KBM-7 (cell line): ENCODE data around the gene EXOC6.

Source experiments
- DNase-seq: peaks from one replicate; pipeline ENCODE4 v3.0.0-alpha.2; 2015
- in situ Hi-C: fragments of 300-500 bp; cut with MboI; formaldehyde crosslinking; loops from 2 replicates; pipeline ENCODE4 v1.14.3; 2020; ENCODE audit warnings: low sequenced_read_pairs, low pct_unique_long_range_greater_than_20kb, mixed read lengths

EXOC6 gene

DNA sequence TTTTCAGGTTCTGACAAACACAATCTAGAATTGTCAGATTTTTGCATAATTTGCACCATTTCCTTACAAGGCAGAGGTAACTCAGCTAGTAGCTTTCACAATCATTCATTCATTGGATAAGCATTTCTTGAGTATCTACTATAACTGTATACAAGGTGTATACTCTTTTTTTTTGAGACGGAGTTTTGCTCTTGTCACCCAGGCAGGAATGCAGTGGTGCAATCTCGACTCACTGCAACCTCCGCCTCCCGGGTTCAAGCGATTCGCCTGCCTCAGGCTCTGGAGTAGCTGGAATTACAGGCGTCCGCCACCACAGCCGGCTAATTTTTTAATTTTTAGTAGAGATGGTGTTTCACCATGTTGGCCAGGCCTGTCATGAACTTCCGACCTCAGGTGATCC, 16.2 kb upstream of the EXOC6 start:
- in situ Hi-C loops, result no loop called here

DNA sequence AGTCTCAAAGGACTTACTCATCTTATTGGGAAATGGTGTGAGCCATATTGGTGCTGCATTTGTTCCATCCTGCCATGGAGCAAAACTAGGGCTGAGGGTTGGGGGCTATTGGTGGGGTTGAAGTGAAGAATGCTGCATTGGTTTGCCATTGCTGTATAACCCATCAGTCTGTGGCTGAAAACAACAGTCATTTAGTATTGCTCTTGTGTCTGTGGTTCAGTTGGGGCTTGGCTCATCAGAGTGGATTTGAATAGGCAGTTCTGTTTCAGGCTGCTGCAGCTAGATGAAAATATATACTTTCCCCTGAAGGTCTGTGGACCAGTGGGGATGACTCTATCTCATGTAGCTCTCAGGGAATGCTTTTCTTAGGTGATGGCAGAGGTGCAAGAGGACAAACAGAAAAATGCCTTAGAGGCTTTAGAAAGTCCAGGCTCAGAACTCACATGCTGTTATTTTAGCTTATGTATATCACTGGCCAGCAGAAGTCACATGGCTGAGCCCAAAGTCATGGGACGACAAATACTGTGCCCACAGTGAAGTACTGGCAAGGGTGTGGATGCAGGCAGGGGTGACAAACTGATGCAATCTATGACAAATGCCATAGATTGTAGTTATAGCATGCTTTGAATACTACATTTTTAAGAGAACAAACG, 15.2 kb upstream of the EXOC6 start:
- DNase-seq, result no peak
- in situ Hi-C loops, result no loop called here

More for the DNA sequence above, 16.2 kb upstream of the EXOC6 start:
- no peak for DNase-seq

DNA sequence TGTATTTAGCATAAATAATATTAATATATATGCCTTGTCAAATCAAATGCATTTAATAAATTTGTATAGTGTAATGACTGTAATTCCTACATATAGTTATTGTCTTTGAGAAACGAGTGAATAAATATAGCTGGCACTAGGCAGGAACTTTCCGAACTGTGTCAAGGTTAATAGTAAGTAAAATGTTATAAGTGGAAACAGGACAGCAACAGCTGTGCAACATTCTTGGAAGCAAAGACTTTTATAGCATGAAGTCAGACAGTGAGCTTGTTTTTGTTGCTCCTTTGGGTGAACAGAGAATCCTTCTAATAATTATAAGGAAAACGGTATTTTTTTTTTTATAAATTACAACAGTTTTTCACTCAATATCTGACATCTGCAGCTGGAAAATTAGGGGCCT, 14.0 kb upstream of the EXOC6 start:
- in situ Hi-C loops, result no loop called here
- DNase-seq, result no peak

DNA sequence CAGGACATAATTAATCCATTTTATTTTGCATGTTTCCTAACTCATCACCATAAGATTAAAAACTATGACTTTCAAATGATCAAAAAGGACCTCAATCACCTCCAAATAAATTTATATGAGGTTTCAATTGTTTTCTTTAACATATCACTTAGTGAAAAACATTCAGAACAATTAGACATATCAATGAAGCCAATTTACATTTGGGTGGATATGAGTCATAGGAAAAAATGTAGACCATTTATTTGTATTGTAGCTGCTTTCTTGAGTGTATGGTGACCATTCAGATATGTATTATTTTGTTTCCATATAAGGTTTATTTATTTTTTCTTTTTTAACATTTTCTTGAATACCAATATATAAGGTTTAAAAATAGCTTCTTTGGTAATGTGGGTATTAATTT, 13.3 kb upstream of the EXOC6 start:
- DNase-seq, result no peak
- in situ Hi-C loops, result no loop called here

DNA sequence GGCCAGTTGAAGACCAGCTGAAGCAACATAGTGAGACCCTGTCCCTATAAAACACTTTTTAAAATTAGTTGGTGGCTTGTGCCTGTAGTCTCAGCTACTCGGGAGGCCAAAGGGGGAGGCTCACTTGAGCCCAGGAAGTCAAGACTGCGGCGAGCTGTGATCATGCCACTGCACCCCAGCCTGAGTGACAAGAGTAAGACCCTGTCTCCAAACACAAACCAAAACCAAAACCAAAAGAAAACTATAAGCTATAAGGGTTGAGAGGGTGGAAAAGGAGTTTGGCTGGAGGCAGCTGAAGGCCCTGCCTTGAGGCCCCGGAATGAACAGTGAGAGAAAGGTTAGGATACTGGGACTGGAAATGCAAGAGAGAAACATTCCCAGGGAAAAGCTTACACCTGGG, 10.9 kb upstream of the EXOC6 start:
- in situ Hi-C loops, result no loop called here
- no peak for DNase-seq

DNA sequence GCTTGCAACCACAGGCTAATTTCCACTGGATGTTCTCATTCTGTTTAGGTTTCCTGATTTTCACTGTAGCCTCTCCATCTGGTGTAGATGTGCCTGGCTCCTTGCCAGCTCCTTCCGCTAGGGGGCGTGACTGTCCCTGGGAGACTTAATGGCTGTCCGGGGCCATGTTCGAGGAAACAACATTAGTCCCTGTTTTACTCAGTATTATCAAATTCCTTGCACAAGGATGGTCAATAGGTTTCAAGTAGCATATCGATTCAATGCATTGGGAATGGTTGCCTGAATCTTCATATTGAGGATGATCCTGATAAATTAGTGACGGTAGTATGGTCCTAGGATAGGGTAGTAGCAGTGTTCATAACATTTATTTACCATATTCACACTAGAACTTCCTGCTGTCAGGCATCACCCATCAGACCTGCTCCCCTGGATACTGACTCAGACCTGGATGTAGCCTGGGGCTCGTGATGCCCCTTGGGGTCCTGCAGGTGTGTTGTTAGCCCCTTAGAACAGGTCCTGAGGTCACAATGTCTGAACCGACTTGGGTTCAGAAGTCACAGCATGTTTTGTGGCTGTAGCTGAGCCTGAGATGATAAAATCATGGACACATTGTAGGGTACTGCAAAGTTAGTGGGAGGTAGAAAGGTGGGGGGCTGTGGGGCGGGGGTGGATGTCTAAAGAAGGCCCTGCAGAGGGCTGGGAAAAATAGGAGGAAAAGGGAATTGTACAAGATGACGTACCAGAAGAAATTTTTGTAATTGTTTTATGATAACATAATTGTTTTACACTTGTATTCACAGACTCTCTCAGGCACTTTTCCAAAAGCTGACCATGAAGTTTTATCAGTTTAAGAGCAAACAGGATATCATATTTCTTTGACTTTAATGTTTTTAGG, 8.9 kb upstream of the EXOC6 start:
- in situ Hi-C loops, result no loop called here
- DNase-seq, result peak; percentile 89

DNA sequence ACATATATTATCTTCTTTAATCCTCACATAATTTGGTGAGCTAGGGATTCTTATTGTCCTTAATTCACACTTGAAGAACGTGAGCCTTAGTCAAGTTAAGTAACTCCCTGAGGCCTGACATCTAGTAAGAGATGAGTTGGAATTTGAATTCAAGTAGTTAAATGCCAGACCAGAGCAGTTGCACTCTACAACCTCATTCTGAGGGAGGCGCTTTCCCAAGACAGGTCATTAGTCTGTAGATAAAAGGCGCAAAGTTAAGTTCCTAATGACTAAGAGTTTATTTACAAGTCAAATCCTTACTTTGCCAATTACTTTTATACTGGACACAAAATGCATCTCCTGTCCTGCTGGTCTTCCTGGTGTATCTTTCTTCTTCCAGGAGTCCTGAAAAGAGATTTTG, 3.6 kb upstream of the EXOC6 start:
- in situ Hi-C loops, result no loop called here
- no peak for DNase-seq

DNA sequence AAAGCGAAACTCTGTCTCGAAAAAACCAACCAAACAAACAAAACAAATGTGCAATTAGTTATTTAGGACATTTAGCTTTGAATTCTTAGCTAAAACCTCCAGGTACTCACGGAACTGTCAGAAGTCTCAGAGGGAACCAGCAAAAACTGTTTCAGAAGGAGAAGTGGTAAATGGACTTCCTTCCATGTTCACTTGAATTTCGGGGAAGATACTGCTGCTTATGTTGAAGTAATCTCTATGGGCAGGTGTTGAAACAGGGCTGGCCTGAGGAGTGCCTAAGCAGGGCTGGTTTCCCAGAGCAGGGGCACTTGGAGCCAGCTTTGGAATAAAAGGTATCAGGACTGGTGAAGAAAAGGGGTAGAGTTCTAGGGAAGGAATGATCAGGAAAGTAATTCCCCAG, 2.4 kb upstream of the EXOC6 start:
- peak; percentile 70 for DNase-seq
- in situ Hi-C loops, result no loop called here

DNA sequence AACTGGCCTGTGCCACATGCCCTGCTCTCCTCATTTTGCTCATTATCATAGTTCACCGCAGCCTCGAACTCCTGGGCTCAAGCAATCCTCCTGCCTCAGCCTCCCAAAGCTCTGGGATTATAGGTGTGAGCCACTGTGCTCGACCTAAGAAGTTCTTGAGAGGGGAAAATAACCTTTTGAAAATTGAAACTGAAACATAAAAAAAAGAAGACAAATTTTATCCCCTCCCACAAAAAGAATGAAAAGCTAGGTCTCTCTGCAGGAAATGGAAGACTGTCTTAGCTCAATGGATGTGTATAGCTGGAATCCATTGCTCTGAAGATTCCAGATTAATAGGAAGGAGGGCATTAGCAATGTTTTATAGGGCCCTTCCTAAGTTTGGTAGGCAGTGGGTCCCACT, 2.0 kb upstream of the EXOC6 start:
- in situ Hi-C loops, result no loop called here
- no peak for DNase-seq

DNA sequence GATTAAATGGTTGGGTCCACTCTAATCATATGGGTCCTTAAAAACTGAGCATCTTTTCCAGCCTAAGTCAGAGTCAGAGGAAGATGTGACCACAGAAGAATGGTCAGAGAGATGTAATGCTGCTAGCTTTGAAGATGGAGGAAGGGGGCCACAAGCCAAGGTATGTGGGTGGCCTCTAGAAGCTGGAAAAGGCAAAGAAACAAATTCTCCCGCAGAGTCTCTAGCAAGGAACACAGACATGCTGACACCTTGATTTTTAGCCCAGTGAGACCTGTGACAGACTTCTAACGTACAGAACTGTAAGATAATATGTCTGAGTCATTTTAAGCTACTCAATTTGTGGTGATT, 1.5 kb upstream of the EXOC6 start:
- in situ Hi-C loops, result no loop called here
- DNase-seq, result no peak

DNA sequence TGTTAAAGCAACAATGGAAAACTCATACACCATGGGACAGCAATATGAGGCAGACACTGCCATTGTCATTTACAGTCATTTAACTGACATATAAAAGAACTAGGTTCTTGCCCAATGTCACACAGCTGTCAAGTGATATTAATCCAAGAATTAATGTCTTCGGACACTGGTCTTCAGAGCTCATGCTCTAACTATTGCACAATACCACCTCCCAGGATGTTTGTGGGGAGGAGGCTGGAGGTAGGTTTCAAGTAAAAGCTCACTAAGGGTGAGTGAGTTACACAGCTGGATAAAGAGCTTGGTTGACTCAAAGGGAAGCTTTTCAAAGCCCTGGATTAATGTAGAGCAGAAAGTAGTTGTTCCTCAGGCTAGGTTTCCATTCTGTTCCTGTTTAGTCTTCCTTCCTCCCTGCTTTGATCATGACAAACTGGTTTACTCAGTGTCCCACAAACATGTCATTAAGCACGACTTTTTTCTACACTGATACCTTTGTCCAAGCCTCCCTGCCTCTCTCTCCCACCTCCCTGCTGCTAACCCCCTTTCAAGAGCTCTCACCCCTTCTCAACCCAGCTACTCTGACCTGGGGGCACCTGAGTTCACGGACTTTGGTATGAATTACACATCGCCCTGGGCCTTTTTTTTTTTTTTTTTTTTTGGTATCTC, 987 bp upstream of the EXOC6 start:
- in situ Hi-C loops, result no loop called here
- DNase-seq, result peak; percentile 58

DNA sequence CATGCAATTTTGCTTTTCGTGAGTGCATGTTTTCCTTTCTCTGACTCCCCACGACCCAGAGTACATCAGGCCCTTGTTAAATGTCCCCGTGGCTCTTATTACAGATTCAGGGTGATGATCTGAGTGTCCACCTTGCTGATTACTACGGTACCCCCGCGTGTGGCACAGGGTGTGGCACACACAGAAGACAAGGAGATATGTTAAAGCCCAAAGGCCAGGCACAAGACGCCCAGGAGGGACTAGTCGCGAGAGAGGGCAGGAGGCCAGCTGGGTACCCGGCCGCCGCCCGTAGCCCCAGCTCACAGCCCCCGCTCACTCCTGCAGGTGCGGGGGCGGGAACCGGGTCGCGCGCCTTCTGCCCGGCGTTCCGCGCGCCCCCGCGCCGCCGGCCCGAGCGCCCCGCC, 281 bp upstream of the EXOC6 start:
- in situ Hi-C loops, result no loop called here
- DNase-seq, result no peak

DNA sequence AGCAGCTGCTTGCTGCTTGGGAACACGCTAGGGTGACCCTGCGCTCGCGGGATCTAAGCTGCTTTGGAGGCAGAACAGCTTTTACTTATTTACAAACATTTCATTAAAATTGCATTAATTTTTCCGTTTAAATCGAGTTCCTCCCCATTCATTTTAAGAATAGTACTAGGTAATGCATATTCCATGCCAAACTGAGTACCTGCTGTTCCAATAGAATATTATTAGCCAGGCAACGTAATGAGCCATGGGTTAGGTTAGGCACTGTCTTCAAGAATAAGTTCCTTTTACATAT, 860 bp downstream of the EXOC6 start:
- in situ Hi-C loops, result no loop called here
- DNase-seq, result peak; percentile 48

DNA sequence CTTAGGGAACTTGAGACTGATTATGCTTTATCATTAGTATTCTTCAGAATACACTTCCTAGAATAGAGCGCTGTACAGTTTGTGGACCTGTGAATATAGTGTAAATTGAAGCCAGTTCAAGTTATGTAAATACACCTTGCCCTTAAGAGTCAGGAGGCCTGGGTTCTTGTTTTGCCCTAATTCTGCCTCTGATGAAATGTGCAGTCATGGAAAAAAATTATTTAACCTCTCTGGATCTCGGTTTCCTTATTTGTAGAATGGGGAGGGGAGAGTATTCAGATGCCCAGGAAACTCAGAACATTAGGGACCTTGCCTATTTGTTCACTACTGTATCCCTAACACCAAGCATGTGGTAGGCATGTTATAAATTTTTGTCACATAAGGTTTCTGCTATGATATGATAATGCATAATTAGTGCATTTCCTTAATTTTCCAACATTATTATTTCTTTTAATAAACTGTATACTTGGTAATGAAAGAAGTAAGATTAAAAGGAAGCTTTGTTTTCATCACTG, 1.3 kb downstream of the EXOC6 start:
- in situ Hi-C loops, result no loop called here
- DNase-seq, result no peak

DNA sequence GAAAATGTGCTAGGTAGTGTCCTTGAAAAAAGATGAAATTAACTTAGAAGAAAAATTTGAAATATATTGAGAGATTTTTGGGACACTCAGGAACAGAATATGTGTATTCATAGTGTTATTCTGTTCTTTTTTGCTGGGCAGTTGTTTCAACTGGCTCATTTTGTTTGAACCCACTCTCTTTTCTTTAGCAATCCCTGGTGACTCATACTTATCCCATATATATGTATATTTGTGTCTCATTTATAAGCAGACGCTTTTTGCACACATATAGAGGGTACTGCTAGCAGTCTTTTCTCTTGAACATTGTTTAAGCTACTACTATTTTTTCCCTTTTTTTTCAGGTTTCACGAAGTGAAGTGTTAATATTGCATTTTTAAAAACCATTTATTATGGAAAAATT, 1.9 kb downstream of the EXOC6 start:
- no peak for DNase-seq
- in situ Hi-C loops, result no loop called here

DNA sequence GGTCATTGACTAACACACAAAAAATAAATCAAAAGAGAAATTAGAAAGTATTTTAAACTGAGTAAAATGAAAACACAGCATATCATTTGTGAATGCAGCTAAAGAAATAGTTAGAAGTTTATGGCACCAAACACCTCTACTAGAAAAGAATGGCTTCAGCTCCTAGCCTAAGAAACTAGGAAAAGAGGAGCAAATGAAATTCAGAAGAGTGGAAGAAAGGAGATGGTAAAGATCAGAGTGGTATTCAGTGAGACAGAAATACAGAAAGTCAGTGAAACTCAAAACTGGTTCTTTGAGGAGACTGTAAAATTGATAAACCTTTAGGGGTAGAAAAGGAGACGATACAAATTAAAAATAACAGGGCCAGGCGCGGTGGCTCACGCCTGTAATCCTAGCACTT, 2.7 kb downstream of the EXOC6 start:
- in situ Hi-C loops, result no loop called here
- no peak for DNase-seq

DNA sequence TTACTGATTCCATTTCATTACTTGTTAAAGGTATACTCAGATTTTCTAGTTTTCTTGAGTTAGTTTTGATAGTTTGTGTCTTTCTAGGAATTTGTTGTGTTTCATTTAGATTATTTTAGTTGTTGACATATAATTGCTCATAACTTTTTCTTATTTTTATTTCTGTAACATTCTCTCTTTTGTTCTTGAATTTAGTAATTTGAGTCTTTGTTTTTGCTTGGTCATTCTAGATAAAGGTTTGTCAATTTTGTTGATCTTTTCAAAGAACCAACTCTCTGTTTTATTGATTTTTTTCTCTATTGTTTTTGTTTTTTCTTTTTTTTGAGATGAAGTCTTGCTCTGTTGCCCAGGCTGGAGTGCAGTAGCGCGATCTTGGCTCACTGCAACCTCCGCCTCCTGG, 7.2 kb downstream of the EXOC6 start:
- no peak for DNase-seq
- in situ Hi-C loops, result no loop called here

DNA sequence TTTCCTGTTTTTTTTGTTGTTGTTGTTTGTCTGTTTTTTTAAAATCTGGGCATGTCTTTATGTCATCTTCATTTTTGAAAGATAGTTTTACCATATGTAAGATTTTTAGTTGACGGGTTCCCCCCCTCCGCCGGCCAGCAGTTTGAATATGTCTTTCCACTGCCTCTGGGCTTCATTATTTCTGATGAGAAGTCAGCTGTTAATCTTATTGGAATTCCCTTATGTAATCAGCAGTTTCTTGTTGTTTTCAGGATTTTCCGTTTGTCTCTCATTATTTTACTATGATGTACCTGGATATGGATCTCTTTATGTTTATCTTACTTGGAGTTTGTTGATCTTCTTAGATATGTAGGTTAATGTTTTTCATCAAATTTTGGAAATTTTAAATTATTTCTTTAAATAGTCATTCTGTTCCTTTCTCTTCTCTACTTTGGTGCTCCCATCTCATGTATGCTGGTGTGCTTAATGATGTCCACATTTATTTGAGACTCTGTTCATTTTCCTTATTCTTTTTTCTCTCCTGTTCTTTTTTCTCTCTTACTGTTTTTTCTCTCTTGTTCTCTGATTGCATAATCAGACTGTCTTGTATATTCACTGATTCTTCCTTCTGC, 9.7 kb downstream of the EXOC6 start:
- in situ Hi-C loops, result no loop called here
- DNase-seq, result no peak

DNA sequence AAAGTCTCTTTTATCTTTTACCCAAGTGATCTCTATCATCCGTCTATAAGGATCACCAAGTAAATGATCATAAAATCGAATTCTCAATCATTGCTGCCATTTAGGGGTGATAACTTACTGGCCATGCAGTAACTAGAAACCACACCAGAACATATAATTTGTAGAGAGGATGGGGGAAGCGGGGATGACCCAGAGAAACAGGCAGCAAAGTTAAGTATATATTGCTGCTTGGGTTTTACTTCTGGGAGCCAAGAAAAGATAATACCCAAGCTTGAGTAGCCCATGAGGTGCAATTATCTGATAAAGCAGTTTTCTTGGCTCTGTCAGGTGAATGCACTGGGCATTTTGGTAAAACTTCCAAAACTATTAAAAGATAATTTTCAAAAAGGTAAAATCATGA, 18.9 kb downstream of the EXOC6 start:
- in situ Hi-C loops, result no loop called here
- no peak for DNase-seq

DNA sequence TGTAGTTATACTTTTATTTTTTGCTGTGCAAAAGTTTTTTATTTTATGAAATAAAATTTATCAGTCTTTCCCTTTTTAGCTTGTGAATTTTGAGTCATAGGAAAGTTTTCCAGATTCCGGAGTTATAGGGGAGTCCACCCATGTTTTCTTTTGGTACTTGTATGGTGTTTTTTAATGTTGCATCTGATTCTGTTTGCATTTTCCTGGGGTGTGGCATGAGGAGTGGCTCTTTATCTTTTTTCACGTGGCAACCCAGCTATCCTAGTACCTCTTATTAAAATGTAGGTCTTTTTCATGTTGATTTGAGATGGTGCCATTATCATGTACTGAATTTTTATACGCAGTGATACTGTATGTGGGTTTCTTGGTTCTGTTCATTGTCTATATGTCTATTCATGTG, 19.7 kb downstream of the EXOC6 start:
- no peak for DNase-seq
- in situ Hi-C loops, result no loop called here
